CD4-positive, alpha-beta T cell (primary cell): ENCODE results near the gene ABCC8. TPM values are rescaled to one million over a fixed set of nuclear protein-coding genes. Genes with fewer than 3 reads are reported as not detected.

Source experiments
- ATAC-seq: fragments of 200-7000 bp; cut with Tn5 transposase; one replicate; pipeline ENCODE4 v1.10.0; 2022; ENCODE audit warnings: mild to moderate bottlenecking; ENCODE audit not compliant: poor library complexity
- CTCF ChIA-PET: fragments of 350-600 bp; sonication (Branson Sonifier 250); formaldehyde crosslinking; loops from one replicate; lab custom pipeline; 2021; ENCODE audit warnings: antibody characterized with exemption, inconsistent platforms; lab: Charles Lee
- POLR2A ChIA-PET: fragments of 350-600 bp; sonication (Branson Sonifier 250); formaldehyde crosslinking; loops from one replicate; lab custom pipeline; 2021; ENCODE audit warnings: antibody characterized with exemption, inconsistent platforms; lab: Charles Lee
- DNase-seq, 14 experiments: peaks; one replicate each; pipeline ENCODE4 v3.0.0-alpha.2; 2013 to 2020; ENCODE audit warnings: mixed read lengths in 2 of 14
- H3K27ac ChIP-seq, 2 donors: one replicate each; pipeline versions ENCODE4 v1.5.1 to v1.7.0; 2013; ENCODE audit warnings: low read length in 2 of 2, low read depth in 1 of 2, mild to moderate bottlenecking in 1 of 2
- H3K27me3 ChIP-seq, 2 experiments: 1 replicate in 1 of 2; 2 replicates in 1 of 2; pipeline versions ENCODE4 v1.6.1 to v1.7.0; 2013; ENCODE audit warnings: low read length in 2 of 2, control low read depth in 1 of 2, mild to moderate bottlenecking in 1 of 2, moderate library complexity in 1 of 2; ENCODE audit not compliant: insufficient read depth in 2 of 2, control insufficient read depth in 1 of 2
- H3K36me3 ChIP-seq: one replicate; pipeline ENCODE4 v1.6.1; 2013; ENCODE audit warnings: low read length, control low read depth; ENCODE audit not compliant: insufficient read depth
- H3K4me1 ChIP-seq: one replicate; pipeline ENCODE4 v1.6.1; 2013; ENCODE audit warnings: low read length, control low read depth; ENCODE audit not compliant: insufficient read depth
- H3K4me3 ChIP-seq: one replicate; pipeline ENCODE4 v1.5.1; 2013; ENCODE audit warnings: mild to moderate bottlenecking, low read length, moderate library complexity
- H3K9me3 ChIP-seq, 2 experiments: 1 replicate in 1 of 2; 2 replicates in 1 of 2; pipeline versions ENCODE4 v1.6.1 to v1.7.0; 2013; ENCODE audit warnings: low read length in 2 of 2, mild to moderate bottlenecking in 2 of 2, control low read depth in 1 of 2, moderate library complexity in 1 of 2; ENCODE audit not compliant: control insufficient read depth in 1 of 2, insufficient read depth in 1 of 2
- H3K27ac Mint-ChIP-seq: one replicate; pipeline ENCODE4 v1.8.0; 2020; ENCODE audit warnings: mixed read lengths
- H3K27me3 Mint-ChIP-seq: one replicate; pipeline ENCODE4 v1.8.0; 2021; ENCODE audit warnings: mixed read lengths
- H3K36me3 Mint-ChIP-seq: one replicate; pipeline ENCODE4 v1.8.0; 2021; ENCODE audit warnings: low read depth, mixed read lengths
- H3K4me1 Mint-ChIP-seq: one replicate; pipeline ENCODE4 v1.8.0; 2021; ENCODE audit warnings: low read depth, mixed read lengths
- H3K4me3 Mint-ChIP-seq: one replicate; pipeline ENCODE4 v1.8.0; 2020; ENCODE audit warnings: mild to moderate bottlenecking, mixed read lengths
- H3K9me3 Mint-ChIP-seq: one replicate; pipeline ENCODE4 v1.8.0; 2020; ENCODE audit warnings: mixed read lengths
- CTCF ChIP-seq: fragments of 200-600 bp; IDR thresholded peaks from one replicate; pipeline ENCODE4 v1.8.0; 2022; ENCODE audit warnings: antibody characterized with exemption, mild to moderate bottlenecking
- intact Hi-C, 2 experiments: fragments of 100-400 bp; cut with DNase I in 1 of 2; cut with micrococcal nuclease in 1 of 2; formaldehyde crosslinking; loops; one replicate each; pipeline versions ENCODE4 v1.15.1 to v1.9.0; 2023 to 2025; cut with DNase I, micrococcal nuclease
- total RNA-seq, 174 experiments: library from RNA in 2 of 174; stranded (reverse) in 2 of 174; gene quantifications; one replicate each; pipeline ENCODE4 v1.2.3 and lab custom pipeline; 2021 to 2026

ABCC8 gene
- total RNA-seq, 2 experiments from 2014 or later: not detected

GRCh38 chr11:17446482-17446881 lies 30.2 kb downstream of the ABCC8 start:
- Histone ChIP-seq H3K27ac (no peak overlapping the region), H3K4me1 (no peaks in the 10 kb centered on the region), H3K9me3 (no peaks in the 10 kb centered on the region), H3K4me3 (no peak overlapping the region), H3K36me3 (no peaks in the 10 kb centered on the region), H3K27me3 (no peaks in the 10 kb centered on the region)
- H3K27me3 Mint-ChIP-seq: peaks cover 3% of the 10 kb centered on the region
- H3K36me3 Mint-ChIP-seq: no peaks in the 10 kb centered on the region
- H3K4me1 Mint-ChIP-seq: no peaks in the 10 kb centered on the region
- no peak for TF ChIP-seq CTCF
- ChIA-PET CTCF (no interaction called here), POLR2A (no interaction called here)
- DNase-seq (no peak), ATAC-seq (no peak)
- intact Hi-C loops: no loop called here
- H3K9me3 Mint-ChIP-seq: no peaks in the 10 kb centered on the region
- no peak overlapping the region for H3K27ac Mint-ChIP-seq
- no peak overlapping the region for H3K4me3 Mint-ChIP-seq

DNA sequence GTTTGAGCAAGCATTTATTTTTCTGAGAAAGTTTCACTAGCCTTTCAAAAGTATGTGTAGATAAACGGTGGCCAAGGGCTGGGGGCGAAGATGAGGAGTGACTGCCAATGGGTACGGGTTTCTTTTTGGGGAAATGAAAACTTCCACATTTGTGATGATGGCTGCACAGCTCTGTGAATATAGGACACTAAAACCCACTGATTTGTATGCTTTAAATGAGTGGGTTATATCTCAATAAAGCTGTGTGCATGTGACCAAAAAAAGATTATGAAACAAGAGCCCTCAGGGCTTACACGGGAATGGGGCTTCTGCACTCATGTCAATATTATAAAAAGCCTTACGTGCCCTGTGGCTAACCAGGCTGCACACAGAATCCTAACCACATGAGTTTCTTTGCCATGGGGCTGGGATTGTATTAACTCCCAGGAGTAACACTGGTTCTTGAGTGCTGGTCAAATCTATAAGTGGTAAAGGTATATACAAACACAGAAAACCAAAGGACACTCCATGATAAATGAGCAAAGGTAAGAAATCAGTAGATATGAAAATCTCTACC lies 31.3 kb downstream of the ABCC8 start:
- H3K27me3 ChIP-seq: no peaks in the 10 kb centered on the region
- ATAC-seq (no peak), DNase-seq (no peak)
- H3K4me3 ChIP-seq: no peak overlapping the region
- no peaks in the 10 kb centered on the region for H3K36me3 ChIP-seq
- intact Hi-C loops: no loop called here
- Mint-ChIP-seq H3K27ac (no peak overlapping the region), H3K27me3 (no peaks in the 10 kb centered on the region), H3K4me3 (no peak overlapping the region), H3K4me1 (no peaks in the 10 kb centered on the region), H3K36me3 (no peaks in the 10 kb centered on the region), H3K9me3 (no peaks in the 10 kb centered on the region)
- H3K4me1 ChIP-seq: no peaks in the 10 kb centered on the region
- no peaks in the 10 kb centered on the region for H3K9me3 ChIP-seq
- TF ChIP-seq CTCF: no peak
- CTCF ChIA-PET: no interaction called here
- POLR2A ChIA-PET: no interaction called here
- H3K27ac ChIP-seq: no peak overlapping the region

DNA sequence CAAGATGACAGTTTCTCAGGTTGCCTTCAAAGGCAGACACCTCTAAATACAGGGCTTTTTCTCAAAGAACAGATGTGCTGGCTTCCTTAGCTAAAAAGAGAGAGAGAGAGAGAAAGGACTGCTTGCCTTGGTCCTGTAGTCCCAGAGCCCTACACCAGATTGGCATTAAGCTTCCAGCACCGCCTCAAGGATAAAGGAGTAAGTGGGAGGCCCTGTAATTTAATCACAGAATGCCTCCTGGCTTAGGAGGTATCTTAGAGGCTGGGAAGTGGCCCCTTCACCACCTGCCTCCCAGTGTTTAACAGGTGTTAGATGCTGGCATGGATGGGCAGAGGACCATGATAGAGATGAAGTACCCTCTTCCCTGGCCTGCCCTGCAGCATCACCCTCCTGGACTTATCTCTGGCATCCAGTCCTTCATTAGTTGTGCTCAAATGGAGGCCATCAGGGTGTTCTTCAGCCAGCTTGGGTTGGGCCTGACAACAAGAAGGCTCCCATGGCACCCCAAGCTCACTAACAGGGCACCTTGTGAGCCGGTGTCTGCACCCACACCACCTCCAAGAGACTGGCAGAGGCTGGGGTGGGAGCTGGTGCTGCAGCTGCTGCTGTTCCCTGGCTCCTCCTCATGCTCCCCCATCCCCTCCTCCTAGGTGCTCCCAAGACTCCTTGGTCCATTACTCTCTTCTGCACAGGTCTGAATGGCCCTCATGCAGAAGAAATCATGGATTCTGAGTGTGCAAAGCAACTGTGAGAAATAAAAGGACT lies 32.5 kb downstream of the ABCC8 start:
- H3K4me3 Mint-ChIP-seq: no peak overlapping the region
- intact Hi-C loops: no loop called here
- no peak overlapping the region for H3K27ac Mint-ChIP-seq
- ChIA-PET CTCF (no interaction called here), POLR2A (no interaction called here)
- H3K27me3 Mint-ChIP-seq: peaks cover 8% of the 10 kb centered on the region
- Histone ChIP-seq H3K27me3 (no peaks in the 10 kb centered on the region), H3K4me1 (peaks cover 4% of the 10 kb centered on the region), H3K9me3 (no peaks in the 10 kb centered on the region), H3K4me3 (no peak overlapping the region), H3K27ac (no peak overlapping the region), H3K36me3 (no peaks in the 10 kb centered on the region)
- TF ChIP-seq CTCF: no peak
- H3K9me3 Mint-ChIP-seq: no peaks in the 10 kb centered on the region
- DNase-seq (no peak), ATAC-seq (no peak)
- H3K36me3 Mint-ChIP-seq: no peaks in the 10 kb centered on the region
- peaks cover 7% of the 10 kb centered on the region for H3K4me1 Mint-ChIP-seq
